Right lobe of liver (tissue), 6 donors: Measurements from ENCODE around the gene GYS2. TPM values are rescaled to one million over a fixed set of nuclear protein-coding genes. Genes with fewer than 3 reads are reported as not detected.
A peak's percentile ranks its signal among the peaks of the same experiment; 100 is the strongest.

Experiments
- ATAC-seq, 4 donors: fragments of 200-7000 bp; cut with Tn5 transposase; one replicate each; pipeline ENCODE4 v1.9.1; 2020; ENCODE audit warnings: mild to moderate bottlenecking in 4 of 4, moderate library complexity in 4 of 4
- DNase-seq, 3 donors: peaks; one replicate each; pipeline ENCODE4 v3.0.0-alpha.2; 2020
- H3K27ac ChIP-seq, 3 donors: fragments of 200-600 bp; one replicate each; pipeline ENCODE4 v1.8.0; 2022
- H3K27me3 ChIP-seq, 2 donors: fragments of 200-600 bp; one replicate each; pipeline ENCODE4 v1.8.0; 2022
- H3K36me3 ChIP-seq, 4 donors: fragments of 200-600 bp; sonication (generic) in 1 of 4; one replicate each; pipeline versions ENCODE4 v1.5.1 to v1.8.0; 2017 to 2022; ENCODE audit warnings: control low read depth in 1 of 4
- H3K4me1 ChIP-seq, 4 donors: fragments of 200-600 bp; sonication (generic) in 1 of 4; one replicate each; pipeline versions ENCODE4 v1.5.1 to v1.8.0; 2017 to 2022; ENCODE audit warnings: control low read depth in 1 of 4
- H3K4me3 ChIP-seq, 3 donors: fragments of 200-600 bp; one replicate each; pipeline ENCODE4 v1.8.0; 2022
- H3K9me3 ChIP-seq, 4 donors: fragments of 200-600 bp; sonication (generic) in 1 of 4; one replicate each; pipeline versions ENCODE4 v1.5.1 to v1.8.0; 2017 to 2022; ENCODE audit warnings: control low read depth in 1 of 4
- CTCF ChIP-seq, 4 donors: fragments of 200-600 bp in 3 of 4; fragments of 450-650 bp in 1 of 4; IDR thresholded peaks; one replicate each; pipeline versions ENCODE4 v1.5.1 to v1.8.0; 2016 to 2022; ENCODE audit warnings: antibody characterized with exemption in 4 of 4, mild to moderate bottlenecking in 2 of 4
- POLR2A ChIP-seq: fragments of 450-650 bp; IDR thresholded peaks from one replicate; pipeline ENCODE4 v1.6.1; 2017; ENCODE audit warnings: antibody characterized with exemption, mild to moderate bottlenecking
- WGBS: methylation state at CpG from one replicate; pipeline ENCODE4 v1.1.6; 2018; ENCODE audit warnings: low coverage, low lambda C conversion rate; ENCODE audit not compliant: insufficient coverage; ENCODE audit errors: missing lambda C conversion rate; 5-methylcytosine and 5-hydroxymethylcytosine counted together
- intact Hi-C, 2 donors: fragments of 100-400 bp; cut with DNase I; formaldehyde crosslinking; loops; one replicate each; pipeline versions ENCODE4 v1.11.2 to v1.14.1; 2022
- total RNA-seq, 6 experiments: library from RNA; depleted of rRNA in 2 of 6; stranded (reverse); fragments of >200 nt in 2 of 6; fragmentation: NEBNext Ultra II Directional in 3 of 6; extraction: Animal tissue kit (Norgen Biotek cat#: 25700) in 3 of 6; gene quantifications; one replicate each; pipeline versions ENCODE4 v1.1.0 to v1.2.4, GENCODE V29; 2016 to 2023
- donor health status: DM: no; HTN: yes; CAD: no.
- donor health status: DM: no; HTN: no; CAD: no.
- donor health status: DM: no; HTN: no; CAD: no.
- donor health status: DM: no; HTN: yes; CAD: no.
- donor health status: DM: no; HTN: yes; CAD: no.

The GYS2 gene
- total RNA-seq, 6 experiments from 2014 or later, result 28.4 to 72.4 (median 47.1) TPM

GRCh38 chr12:21583587-21583986, 21.1 kb downstream of the GYS2 start:
- Histone ChIP-seq H3K27ac (peak overlapping the region in 1 of 3 donors; percentile 56), H3K9me3 (no peaks in the 10 kb centered on the region), H3K36me3 (no peaks in the 10 kb centered on the region), H3K27me3 (no peaks in the 10 kb centered on the region), H3K4me1 (peaks cover 0 to 24% (median 5%) of the 10 kb centered on the region in 4 donors), H3K4me3 (no peak overlapping the region)
- ATAC-seq (no peak), DNase-seq (no peak)
- intact Hi-C loops, result no loop called here
- WGBS, result 69% methylated on average over 2 of the region's 4 CpGs
- TF ChIP-seq CTCF (IDR thresholded peaks at IDR 0.05) (no peak), POLR2A (no peak)

- Histone ChIP-seq H3K4me1 (peaks cover 0 to 36% (median 4%) of the 10 kb centered on the region in 4 donors), H3K27ac (no peak overlapping the region), H3K9me3 (no peaks in the 10 kb centered on the region), H3K36me3 (no peaks in the 10 kb centered on the region), H3K4me3 (no peak overlapping the region), H3K27me3 (no peaks in the 10 kb centered on the region)
- WGBS, result 67% methylated on average over 4 of the region's 4 CpGs
- intact Hi-C loops, result no loop called here
- DNase-seq (no peak), ATAC-seq (no peak)
- TF ChIP-seq POLR2A (no peak), CTCF (IDR thresholded peaks at IDR 0.05) (no peak)
Measured at GRCh38 chr12:21580748-21581516, 23.7 kb downstream of the GYS2 start.

GRCh38 chr12:21577516-21577915, 27.1 kb downstream of the GYS2 start:
- no peaks in the 10 kb centered on the region for H3K9me3 ChIP-seq
- no peak for DNase-seq
- H3K27ac ChIP-seq, result no peak overlapping the region
- WGBS, result 100% methylated on average over 1 of the region's 1 CpG
- ATAC-seq, result no peak
- TF ChIP-seq POLR2A (no peak), CTCF (IDR thresholded peaks at IDR 0.05) (no peak)
- H3K36me3 ChIP-seq, result no peaks in the 10 kb centered on the region
- no peak overlapping the region for H3K4me3 ChIP-seq
- H3K4me1 ChIP-seq, result peaks cover 0 to 23% (median 0%) of the 10 kb centered on the region in 4 donors
- intact Hi-C loops, result no loop called here
- no peaks in the 10 kb centered on the region for H3K27me3 ChIP-seq

GRCh38 chr12:21576431-21576830, 28.2 kb downstream of the GYS2 start:
- H3K9me3 ChIP-seq, result no peaks in the 10 kb centered on the region
- H3K4me3 ChIP-seq, result no peak overlapping the region
- TF ChIP-seq POLR2A (no peak), CTCF (IDR thresholded peaks at IDR 0.05) (no peak)
- intact Hi-C loops, result no loop called here
- no peaks in the 10 kb centered on the region for H3K36me3 ChIP-seq
- peaks cover 0 to 23% (median 0%) of the 10 kb centered on the region in 4 donors for H3K4me1 ChIP-seq
- H3K27ac ChIP-seq, result no peak overlapping the region
- ATAC-seq (no peak), DNase-seq (no peak)
- 68% methylated on average over 2 of the region's 2 CpGs for WGBS
- H3K27me3 ChIP-seq, result no peaks in the 10 kb centered on the region
